Measurements from ENCODE around the gene PDE6G.

PDE6G gene

DNA sequence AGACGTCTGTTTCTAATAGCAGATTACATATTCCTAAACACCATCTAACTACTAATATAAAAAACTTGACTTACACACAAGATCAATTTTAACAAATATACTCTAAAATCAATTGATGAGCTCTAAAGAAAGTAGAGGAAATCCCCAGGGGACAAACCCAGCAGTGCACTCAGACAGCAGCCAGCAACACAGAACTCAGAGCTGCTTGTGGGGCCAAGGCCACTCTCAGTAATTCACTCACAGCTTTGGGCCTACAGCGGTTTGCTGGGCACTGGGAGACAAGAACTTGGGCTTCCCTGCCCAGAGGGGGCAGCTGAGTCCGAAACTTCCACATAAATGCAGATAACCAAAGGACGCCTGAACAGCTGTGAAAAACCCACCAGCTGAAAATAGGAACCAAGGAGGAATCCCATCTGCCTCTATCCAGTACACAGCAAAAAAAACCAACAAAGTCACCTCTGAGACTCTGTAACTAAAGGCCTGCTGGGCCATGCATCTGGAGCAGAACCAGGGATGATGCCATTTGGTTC is 40.9 kb downstream of the PDE6G start:
- TF ChIP-seq Cebpa-rat (IDR thresholded peaks at IDR 0.05), result no peak
- Histone ChIP-seq H3K9ac (peak overlapping the region; percentile 59; the same call in 1 of the 2 replicates), H3K27me3 (no peaks in the 10 kb centered on the region), H3K4me2 (peak overlapping the region; percentile 78), H3K27ac (peak overlapping the region; percentile 63), H3K9me3 (0 out of 2 replicates have a peak, but pooled peaks cover 4% of the 10 kb centered on the region), H3K4me3 (no peak overlapping the region), H3K4me1 (peaks cover 39% of the 10 kb centered on the region), H4K20me1 (peaks cover 67% of the 10 kb centered on the region), H3K36me3 (peaks cover 80% of the 10 kb centered on the region)

DNA sequence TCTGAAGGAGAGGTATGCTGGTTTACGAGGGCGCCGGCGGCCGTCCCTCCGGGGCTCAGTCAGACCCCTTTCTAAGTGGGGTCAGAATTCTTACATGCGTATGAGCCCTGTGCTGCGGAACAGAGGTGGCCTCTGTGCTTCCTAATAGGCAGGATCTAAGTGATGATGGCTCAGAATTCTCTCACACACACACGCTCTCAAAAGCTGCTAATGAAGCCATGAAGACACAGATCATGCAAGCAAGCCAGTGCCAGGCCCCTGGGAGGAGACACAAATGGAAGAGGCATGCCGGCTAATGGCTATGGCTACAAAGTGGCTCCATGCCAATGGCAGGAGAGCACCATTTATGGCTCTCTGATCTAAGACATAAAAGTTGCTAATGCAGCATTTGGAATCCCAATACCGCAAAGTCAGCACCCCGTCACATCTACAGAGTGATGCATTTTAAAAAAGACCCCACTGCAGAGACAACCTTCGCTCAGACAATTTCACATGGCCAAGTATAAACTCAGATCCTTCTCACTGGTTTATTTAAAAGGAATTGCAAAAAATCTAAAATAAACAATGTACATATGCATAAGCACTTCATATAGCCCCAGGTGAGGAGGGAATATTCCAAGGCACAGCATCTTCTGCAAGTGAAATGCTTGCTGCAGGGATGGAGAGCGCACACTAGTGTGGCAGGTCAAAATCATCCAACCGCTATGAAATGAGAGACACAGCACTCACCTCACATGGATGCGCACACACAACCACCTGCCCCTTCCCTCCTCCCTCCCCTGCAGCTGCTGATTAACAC is 44.0 kb downstream of the PDE6G start:
- Histone ChIP-seq H3K27me3 (no peaks in the 10 kb centered on the region), H3K9ac (no peak overlapping the region), H4K20me1 (peaks cover 92% of the 10 kb centered on the region), H3K4me3 (no peak overlapping the region), H3K4me2 (no peak overlapping the region), H3K27ac (no peak overlapping the region), H3K36me3 (peaks cover 82% of the 10 kb centered on the region), H3K4me1 (peaks cover 39% of the 10 kb centered on the region), H3K9me3 (0 out of 2 replicates have a peak, but pooled peaks cover 4% of the 10 kb centered on the region)
- no peak for TF ChIP-seq Cebpa-rat (IDR thresholded peaks at IDR 0.05)

DNA sequence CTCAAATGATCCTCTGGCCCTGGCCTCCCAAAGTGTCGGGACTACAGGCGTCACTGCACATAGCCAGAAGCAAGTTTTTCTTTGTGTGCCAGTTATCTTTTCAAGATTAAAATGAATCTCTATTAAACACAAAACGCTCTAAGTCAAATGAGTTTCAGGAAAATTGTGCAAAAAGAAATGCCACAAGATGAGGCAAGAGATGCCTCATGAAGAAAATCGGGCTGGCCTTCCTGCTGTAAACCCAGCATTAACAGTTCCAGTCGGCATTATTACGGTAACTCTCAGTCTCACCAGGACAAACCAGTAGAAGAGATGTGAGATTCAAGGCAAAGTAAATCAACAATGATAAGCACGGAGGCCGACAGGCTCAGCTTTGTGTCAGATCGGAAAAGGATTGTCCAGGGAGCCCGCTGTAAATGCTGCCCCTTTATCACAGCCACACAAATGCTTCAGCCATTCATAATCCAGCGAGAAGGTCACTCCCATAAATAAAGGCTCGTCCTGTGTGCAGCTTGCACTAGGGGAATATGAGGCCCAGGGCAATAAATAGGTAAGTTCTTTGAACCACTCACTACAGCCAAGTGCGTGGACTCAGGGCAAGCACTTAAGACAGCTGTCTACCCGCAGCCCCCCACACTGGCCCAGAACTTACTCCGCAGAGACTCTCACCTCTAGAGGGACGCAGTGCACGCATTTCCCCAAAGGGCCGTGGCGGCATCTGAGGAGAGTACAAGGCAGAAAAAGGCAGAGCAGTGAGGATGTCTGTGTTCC is 46.6 kb downstream of the PDE6G start:
- no peak for TF ChIP-seq Cebpa-rat (IDR thresholded peaks at IDR 0.05)
- Histone ChIP-seq H4K20me1 (peaks cover 79% of the 10 kb centered on the region), H3K4me3 (no peak overlapping the region), H3K4me1 (peaks cover 16% of the 10 kb centered on the region), H3K9me3 (no peaks in the 10 kb centered on the region), H3K9ac (no peak overlapping the region), H3K4me2 (no peak overlapping the region), H3K27me3 (no peaks in the 10 kb centered on the region), H3K36me3 (peaks cover 89% of the 10 kb centered on the region), H3K27ac (no peak overlapping the region)

DNA sequence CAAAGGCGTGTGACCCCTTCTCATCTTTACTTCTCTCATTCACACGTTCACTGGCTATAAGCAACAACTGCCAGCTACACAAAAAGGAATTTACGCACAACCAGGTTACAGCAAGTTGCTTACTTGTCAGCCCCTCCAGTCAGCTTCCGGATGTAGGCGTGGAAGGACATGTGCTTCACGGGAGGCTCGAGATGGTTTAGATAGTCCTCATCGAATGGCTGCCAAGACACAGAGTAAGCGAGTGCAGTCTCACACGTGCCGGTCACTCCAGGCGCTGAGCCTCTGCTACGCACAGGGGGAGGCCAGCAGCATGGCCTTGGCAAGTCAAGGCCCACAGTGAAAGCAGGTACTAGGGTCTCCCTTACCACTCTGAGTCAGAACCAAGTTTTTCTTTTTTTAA is 47.7 kb downstream of the PDE6G start:
- H3K36me3 ChIP-seq, result peaks cover 98% of the 10 kb centered on the region
- H3K4me2 ChIP-seq, result no peak overlapping the region
- H4K20me1 ChIP-seq, result peaks cover 68% of the 10 kb centered on the region
- no peaks in the 10 kb centered on the region for H3K9me3 ChIP-seq
- peaks cover 5% of the 10 kb centered on the region for H3K4me1 ChIP-seq
- H3K27me3 ChIP-seq, result no peaks in the 10 kb centered on the region
- H3K4me3 ChIP-seq, result no peak overlapping the region
- H3K9ac ChIP-seq, result no peak overlapping the region
- H3K27ac ChIP-seq, result no peak overlapping the region
- TF ChIP-seq Cebpa-rat (IDR thresholded peaks at IDR 0.05), result no peak

DNA sequence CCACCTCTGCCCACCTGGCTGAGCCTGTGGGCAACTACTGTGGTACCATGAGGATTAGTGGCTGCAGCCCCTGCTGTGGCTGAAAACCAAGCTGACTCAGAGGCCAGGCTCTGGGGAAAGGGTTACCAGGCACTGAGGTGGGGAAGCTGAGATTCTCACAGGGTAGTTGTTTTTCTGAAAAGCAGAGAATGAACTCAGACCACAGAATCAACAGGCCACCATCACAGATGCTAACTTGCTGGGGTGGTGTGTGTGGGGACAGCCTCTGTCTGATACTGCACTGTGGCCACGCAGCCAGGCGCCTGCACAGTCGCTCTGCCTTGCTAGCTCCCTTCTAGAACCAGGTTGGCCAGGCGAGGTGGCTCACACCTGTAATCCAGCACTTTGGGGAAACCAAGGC is 48.3 kb downstream of the PDE6G start:
- Histone ChIP-seq H3K4me3 (no peak overlapping the region), H3K36me3 (peaks cover 97% of the 10 kb centered on the region), H4K20me1 (peaks cover 63% of the 10 kb centered on the region), H3K9me3 (no peaks in the 10 kb centered on the region), H3K27ac (no peak overlapping the region), H3K9ac (no peak overlapping the region), H3K4me2 (no peak overlapping the region), H3K4me1 (no peaks in the 10 kb centered on the region), H3K27me3 (no peaks in the 10 kb centered on the region)
- no peak for TF ChIP-seq Cebpa-rat (IDR thresholded peaks at IDR 0.05)

- H4K20me1 ChIP-seq, result peaks cover 56% of the 10 kb centered on the region
- peaks cover 95% of the 10 kb centered on the region for H3K36me3 ChIP-seq
- H3K9me3 ChIP-seq, result no peaks in the 10 kb centered on the region
- H3K4me1 ChIP-seq, result no peaks in the 10 kb centered on the region
- H3K4me2 ChIP-seq, result no peak overlapping the region
- H3K27me3 ChIP-seq, result no peaks in the 10 kb centered on the region
- no peak overlapping the region for H3K27ac ChIP-seq
- no peak overlapping the region for H3K4me3 ChIP-seq
- H3K9ac ChIP-seq, result no peak overlapping the region
- TF ChIP-seq Cebpa-rat (IDR thresholded peaks at IDR 0.05), result no peak
Measured at GRCh38 chr17:81607431-81607830, 48.9 kb downstream of the PDE6G start.

- no peak overlapping the region for H3K4me2 ChIP-seq
- peaks cover 55% of the 10 kb centered on the region for H4K20me1 ChIP-seq
- H3K9me3 ChIP-seq, result no peaks in the 10 kb centered on the region
- H3K9ac ChIP-seq, result no peak overlapping the region
- H3K4me1 ChIP-seq, result peaks cover 9% of the 10 kb centered on the region
- H3K4me3 ChIP-seq, result no peak overlapping the region
- peaks cover 90% of the 10 kb centered on the region for H3K36me3 ChIP-seq
- H3K27ac ChIP-seq, result no peak overlapping the region
- H3K27me3 ChIP-seq, result no peaks in the 10 kb centered on the region
- TF ChIP-seq Cebpa-rat (IDR thresholded peaks at IDR 0.05), result no peak
Measured at GRCh38 chr17:81603846-81604610, 52.3 kb downstream of the PDE6G start.

DNA sequence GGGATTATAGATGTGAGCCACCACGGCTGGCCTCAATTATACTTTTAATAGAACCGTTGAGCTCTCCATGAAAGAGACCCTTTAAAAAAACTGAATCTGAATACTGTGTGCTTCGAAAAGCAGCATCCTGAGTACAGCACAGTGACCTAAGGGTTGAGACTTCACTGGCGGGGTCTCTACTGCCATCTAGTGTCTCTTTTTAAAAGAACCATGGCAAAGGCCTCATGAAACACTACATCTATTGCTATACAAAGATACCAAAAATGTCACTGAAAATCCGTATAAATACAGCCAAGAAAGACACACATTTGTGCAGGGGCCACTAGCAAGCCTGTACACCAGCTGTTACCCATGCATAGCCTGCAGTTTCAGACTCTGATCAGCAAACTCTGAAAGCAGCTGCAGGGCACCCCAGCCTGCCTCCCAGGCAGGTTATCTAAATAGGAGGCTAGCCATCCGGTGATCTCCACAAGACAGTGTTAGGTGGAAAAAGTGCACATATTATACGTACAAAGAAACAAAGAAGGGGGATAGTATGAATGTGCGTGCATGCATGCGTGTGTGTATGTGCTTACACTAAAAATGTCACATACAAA is 54.7 kb downstream of the PDE6G start:
- H4K20me1 ChIP-seq, result peaks cover 36% of the 10 kb centered on the region
- H3K9me3 ChIP-seq, result no peaks in the 10 kb centered on the region
- H3K4me2 ChIP-seq, result no peak overlapping the region
- peaks cover 74% of the 10 kb centered on the region for H3K36me3 ChIP-seq
- H3K27ac ChIP-seq, result no peak overlapping the region
- H3K4me1 ChIP-seq, result peaks cover 30% of the 10 kb centered on the region
- no peak overlapping the region for H3K9ac ChIP-seq
- no peak for TF ChIP-seq Cebpa-rat (IDR thresholded peaks at IDR 0.05)
- no peak overlapping the region for H3K4me3 ChIP-seq
- no peaks in the 10 kb centered on the region for H3K27me3 ChIP-seq
